GM19324 (cell line): Measurements from ENCODE around the gene POLR2J2.
"Not testable (repeated sequence)": the region's sequence is repeated elsewhere in the genome, so short reads cannot be mapped to it uniquely, and the experiment has no call there.

Source experiments
- ATAC-seq: cut with Tn5 transposase; IDR thresholded peaks from one replicate; pipeline ENCODE4 v1.9.1; 2021; ENCODE audit warnings: mild to moderate bottlenecking, moderate library complexity; ENCODE audit not compliant: unreplicated experiment, low FRiP score

Gene POLR2J2

DNA sequence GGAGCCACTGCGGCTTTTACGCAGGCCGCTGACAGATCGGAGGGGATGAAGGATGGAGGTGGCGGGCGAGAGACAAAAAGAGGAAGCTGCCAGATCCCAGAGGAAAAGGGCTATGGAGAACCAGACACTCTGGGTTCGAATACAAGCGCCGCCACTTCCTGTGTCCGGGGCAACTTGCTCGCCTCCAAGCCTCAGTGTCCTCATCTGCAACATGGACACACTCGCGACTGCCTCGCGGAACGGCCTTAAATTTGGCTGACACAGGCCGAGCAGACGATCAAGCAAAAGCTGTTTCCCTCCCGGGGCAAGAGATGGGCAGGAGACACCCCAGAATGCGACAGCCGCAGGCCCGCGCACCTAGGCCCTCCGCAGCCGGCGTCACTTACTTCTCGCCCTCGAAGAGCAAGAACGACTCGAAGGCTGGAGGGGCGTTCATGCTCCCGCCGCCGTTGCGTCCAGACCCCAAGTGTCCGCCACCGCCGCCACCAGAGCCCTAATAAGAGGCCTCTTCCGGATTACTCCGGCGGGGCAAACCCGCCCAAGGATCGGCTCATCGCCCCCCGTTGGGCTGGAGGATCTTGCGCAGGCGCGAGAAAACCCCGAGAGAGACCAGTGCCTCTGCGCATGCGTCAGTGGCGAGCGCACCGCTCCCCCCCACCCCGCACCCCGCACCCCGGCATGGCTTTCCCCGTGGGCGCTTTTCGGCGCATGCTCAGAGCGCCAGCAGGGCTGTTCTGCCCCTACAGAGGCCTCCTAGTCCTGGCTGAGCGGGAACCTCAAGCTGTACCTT lies at the start of gene POLR2J2:
Gene POLR2J2 (minus strand): TSS at position 498 of the 790 bp plus-strand sequence. CDS start 62 bp downstream, at position 436.
- ATAC-seq: peak; percentile 87

DNA sequence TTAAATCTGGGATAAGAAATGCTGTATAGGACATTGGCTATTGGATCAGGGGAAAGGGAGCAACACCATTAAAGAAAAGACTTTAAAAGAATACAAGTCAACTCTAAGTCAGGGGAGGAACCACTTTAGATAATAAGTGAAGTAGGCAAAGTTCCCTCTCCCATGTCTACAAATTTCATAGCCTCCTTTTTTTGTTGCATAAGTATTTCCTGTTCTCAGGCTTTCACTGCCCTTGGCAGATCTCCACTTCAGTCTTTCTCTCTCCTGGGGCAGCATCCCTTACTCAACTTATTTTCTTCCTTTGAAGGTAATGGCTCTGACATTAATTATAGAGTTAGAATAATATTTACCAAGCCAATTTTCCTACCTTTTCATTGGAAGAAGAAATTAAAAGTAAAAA lies 47.0 kb upstream of the POLR2J2 start:
- not testable (repeated sequence) for ATAC-seq

DNA sequence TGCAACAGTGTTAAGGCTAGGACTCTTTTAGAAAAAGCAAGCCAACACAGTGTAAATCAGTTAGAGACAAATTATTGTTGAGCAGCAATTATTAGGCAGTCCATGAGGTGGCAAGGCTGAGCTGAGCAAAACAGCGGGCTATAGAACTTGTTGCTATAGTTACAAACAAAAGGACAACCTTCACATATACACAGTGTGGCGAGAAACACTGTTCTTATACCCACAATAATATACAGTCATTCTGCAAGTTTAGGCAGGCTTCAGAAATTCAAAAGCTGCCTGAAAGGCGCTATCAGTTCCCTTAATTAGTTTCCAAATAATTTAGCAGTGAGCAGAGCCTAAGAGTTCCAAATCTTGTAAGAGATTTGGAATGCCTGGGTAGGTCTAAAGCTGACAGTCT lies 44.3 kb upstream of the POLR2J2 start:
- ATAC-seq: not testable (repeated sequence)

DNA sequence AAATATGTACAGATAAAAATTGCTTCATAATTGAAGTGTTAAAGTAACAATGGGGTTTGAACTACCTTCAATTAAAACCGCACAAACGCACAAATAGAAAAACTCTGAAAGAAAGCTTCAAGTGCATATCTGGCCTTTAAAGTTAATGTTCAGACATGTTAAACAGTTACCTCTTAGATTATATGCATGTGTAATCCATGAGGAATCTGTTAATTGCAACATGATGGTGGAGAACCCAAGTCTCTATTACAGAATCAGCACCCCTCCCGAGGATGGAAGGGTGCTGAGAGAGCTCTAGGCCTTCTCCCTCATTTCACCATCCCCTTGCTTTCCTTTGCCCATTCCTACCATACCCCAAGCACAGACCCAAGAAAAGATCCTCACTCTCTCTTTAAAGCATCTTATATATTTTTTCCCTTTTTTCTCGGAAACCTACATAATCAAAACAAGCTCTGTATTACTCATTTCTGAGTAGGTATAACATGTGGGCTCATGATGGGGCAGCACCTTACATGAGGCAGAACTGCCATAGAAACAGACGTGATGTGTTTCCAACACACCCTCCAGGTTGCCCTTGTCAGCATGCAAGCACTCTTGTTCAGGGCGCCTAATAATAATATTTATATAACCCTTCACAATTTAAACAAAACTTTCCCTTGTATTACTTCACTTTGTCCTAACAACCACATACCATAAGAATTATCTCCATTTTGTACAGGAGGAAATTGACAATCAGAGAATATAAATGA lies 43.5 kb upstream of the POLR2J2 start:
- not testable (repeated sequence) for ATAC-seq

DNA sequence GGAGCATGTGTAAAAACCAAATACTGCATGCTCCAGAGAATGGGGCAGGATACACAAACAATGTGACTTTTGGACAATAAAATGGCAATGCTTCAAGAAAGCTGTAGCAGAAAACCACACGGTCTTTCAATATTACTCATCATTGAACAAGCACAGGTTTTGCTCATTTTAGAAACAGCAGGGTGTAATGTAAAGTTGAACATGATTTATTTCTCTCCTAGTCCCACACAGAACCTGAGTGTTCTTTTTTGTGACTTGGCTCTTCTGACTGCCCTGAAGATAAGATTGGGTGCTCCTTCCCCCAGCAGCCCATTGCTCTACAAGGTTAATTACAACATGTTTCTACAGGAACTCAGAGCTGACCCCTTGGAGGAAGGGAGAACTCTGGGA lies 42.2 kb upstream of the POLR2J2 start:
- peak; percentile 71 for ATAC-seq

DNA sequence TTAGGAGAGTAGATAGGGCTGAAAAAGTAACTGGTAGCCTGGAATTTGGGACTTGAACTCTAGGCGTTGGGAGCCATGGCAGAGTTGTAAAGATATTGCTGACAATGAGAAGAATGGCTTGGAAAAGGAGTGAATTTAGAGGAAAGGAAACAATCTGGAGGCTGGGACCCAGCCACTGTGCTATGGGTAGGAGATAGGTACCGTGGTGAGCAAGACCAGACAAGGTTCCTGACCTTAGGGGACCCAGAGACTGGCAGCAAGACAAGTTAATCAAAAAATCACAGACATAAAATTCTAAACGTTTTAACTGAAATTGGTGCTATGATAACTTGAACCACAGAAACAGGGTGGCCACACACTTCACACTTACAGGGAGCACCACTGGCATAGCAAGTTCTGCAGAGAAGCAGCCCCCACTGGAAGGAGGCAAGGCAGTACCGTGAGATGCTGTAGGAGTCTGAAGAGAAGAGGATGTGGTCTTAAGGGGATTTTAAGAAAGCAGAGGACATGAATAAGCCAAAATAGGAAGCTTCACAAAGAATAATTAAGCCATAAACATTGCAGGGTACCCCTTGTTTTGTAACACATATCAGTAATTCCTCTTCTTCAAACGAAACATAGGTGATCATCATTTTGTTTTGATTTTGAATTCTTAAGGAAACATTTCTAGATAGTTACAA lies 41.7 kb upstream of the POLR2J2 start:
- ATAC-seq: peak; percentile 75

DNA sequence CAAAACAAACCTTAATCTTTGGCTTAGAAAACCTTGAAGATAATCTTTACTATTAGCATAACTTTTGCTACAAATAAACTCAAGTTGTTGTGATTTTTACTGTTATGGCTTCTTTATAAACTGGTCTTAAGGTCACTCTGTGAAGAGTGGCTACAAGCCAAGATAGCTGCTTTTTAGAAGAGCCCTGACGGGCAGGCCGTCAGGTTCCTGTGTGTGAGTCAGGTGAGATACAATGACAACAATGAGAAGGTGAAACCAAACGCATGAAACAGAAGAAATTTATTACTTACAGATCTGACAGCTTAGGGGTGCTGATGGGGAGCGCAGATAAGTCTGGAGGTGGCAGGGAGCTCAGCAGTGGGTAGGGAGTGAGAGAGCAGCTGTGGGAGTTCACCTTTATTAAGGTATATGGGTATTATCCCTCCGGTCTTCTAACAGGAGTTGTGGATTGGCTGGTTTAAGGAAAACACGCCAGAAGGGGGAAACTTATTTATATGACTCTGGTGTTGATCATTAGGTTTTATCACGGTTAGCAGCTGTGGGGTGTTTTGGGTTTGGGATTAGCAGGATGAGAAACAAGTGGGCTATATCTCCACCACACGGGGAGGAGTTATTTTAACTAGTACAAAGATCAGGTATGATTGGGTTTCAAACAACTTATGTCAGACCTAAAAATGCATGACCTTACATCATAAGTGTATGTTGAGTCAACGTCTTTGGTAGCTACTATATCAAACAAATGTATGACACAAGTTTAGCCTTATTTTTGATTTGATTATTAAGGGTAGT lies 27.7 kb upstream of the POLR2J2 start:
- not testable (repeated sequence) for ATAC-seq

DNA sequence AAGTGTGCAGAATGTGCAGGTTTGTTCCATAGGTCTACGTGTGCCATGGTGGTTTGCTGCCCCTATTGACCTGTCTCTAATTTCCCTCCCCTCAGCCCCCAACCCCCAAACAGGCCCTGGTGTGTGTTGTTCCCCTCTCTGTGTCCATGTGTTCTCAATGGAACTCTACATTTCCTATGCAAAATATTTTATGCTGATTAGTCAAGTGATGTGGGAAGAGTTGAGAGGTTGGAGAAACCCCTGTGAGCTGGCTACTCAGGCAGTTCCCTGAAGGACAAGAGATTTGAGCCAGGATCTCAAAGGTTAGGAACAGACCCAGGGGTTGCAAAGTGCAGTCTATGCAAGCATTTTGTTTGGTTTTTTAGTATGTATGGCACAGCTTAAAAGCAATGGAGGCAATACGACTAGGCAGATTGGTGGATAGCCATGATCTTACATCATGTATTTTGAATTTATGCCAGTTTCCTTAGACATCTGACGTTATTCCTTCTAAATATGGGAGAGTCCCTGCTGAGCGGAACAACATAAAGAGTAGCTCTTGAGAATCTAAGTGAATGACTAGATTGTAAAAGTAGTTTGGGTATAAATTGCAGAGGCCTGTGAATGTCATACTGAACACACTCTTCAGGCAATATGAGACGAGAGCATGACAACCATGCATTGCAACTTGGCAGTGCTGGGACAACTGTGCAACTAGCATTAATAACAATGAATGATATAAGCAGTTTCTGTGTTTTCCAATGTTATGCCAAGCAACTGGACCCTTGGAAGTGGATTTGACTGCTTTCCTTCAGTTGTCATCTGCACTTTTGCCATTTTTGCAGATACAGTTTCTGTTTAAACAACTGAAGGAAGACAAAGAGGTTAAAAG lies 26.4 kb upstream of the POLR2J2 start:
- ATAC-seq: not testable (repeated sequence)

DNA sequence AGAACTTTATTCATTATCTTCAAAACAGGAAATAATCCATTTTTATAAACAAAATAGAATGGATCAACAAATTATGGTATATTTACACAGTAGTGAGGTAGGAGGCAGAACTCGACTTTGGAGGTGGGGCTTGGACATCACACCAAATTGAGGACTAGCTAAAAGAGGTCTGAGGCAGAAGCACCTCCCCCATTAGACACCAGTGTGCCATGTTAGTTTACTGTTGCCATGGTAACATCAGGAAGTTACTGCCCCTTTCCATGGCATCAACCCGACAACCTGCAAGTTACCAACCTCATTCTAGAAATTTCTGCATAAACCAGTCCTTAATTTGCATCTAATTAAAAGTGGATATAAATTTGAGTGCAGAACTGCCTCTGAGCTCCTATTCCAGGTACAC lies 24.5 kb upstream of the POLR2J2 start:
- ATAC-seq: not testable (repeated sequence)

DNA sequence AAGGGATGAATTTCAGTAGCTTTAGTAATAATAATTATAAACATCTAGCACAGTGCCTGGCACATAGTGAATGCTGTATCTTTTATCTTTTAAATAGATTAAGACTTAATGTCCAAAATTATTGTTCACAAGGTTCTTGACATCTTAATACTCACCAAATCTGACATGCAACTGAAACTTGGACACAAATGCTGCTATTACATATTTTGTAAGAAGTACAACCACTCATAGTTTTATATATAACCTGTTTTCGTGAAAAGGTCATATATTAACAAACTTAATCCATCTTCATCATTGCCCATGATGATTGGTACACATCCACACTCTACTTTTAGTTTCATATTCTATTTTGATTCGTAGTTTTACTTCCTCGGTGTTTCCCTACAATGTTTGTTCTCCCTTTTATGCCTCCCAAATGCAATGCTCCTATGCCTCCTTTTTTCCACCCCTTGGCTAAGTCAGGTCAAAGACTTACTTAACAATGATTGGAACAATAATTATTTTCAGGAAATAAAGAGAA lies 23.6 kb upstream of the POLR2J2 start:
- ATAC-seq: peak; percentile 45

DNA sequence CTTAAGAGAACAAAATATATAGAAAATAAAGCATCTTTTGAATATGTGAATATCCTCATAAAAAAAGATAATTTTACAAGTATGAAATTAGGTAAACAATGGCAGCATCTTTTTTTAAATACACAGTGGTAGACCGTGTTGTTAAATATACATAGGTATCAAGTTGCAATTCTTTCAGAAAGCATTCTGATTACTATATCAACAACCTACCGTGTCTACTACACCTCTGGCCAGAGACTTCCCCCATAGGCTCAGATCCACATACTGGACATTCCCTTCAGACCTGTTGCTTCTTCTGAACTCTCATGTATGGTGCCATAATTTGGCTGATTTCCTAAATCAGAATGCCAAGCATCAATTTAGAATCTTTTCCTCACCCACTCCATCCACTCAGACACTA lies 22.5 kb upstream of the POLR2J2 start:
- ATAC-seq: not testable (repeated sequence)

DNA sequence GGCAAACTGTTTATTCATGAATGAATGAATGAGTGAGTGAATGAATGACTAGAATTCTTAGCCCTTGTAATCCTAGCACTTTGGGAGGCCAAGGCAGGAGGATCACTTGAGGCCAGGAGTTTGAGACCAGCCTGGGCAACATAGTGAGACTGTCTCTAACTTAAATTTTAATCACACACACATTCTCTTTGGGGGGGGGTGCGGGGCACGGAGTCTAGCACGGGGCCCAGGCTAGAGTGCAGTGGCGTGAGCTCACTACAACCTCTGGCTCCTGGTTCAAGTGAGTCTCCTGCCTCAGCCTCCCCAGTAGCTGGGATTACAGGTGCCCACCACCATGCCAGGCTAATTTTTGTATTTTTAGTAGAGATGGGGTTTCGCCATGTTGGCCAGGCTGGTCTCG lies 19.1 kb upstream of the POLR2J2 start:
- not testable (repeated sequence) for ATAC-seq

DNA sequence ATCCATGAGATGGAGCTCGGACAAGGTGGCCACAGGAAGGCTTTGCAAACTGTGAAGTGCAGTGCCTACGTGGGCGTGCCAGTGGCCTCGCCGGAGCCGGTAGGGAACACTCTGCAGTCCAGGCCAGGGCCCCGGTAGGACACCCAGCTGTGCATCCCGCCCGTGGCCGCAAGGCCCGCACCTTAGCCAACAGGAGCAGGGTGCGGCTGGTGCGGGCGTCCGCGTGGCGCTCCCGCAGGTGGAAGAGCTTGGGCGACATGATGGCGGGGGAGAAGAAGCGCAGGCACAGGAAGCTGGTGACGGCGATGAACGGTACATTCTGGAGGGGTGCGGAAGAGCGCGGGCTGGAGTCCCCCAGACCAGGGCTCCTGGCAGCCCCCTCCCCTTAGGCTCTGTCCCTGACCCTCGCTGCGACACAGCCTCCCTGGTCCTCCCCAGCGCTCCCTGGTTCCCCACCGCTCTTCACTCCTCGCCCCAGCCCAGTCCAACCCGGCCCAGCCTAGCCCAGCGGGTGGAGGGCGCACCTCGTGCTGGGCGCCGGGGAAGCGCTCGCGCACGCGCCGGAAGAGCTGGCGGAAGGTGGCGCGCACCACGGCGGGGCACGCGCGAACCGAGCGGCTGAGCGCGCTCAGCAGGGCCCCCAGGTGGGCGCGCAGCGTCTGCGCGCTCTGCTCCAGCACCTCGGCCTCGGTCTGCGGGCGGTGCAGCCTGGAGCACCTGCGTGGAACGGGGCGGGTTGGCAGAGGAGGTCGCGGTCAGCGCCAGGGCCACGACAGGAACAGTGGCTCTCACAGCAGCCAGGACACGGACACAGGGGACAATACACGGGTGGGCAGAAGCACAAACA lies 18.2 kb upstream of the POLR2J2 start:
- ATAC-seq: peak; percentile 66

DNA sequence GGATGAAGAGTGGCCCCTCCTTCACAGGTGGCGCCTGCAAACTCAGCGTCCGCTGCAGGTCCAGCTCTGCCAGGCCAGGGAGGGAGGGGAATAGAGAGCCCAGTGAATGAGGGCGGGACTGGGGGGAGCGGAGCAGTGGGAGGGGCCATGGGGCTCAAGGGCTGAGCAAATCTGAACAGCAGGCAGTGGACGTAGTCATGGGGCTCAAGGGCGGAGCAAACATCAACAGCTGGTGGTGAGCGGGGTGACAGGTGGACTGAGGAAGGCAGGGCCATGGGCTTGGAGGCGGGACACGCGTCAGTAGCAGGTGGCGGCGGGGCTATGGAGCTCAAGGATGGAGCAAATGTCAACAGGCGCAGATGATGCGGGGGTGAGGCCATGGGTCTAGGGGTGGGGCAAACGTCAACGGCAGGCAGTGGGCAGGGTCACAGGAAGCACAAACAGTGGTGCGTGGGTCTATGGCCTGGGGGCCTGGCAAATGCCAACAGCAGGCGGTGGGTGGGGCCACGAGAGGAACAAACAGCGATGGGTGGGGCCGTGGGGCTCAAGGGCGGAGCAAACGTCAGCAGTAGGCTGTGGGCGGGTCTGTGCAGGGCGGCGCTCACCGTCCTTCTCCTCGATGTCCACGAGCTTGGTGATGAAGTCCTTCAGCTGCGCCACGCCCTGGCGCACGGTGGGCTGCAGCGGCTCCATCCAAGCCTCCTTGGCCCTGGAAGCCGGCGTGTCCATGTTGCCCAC lies 17.0 kb upstream of the POLR2J2 start:
- ATAC-seq: not testable (repeated sequence)

DNA sequence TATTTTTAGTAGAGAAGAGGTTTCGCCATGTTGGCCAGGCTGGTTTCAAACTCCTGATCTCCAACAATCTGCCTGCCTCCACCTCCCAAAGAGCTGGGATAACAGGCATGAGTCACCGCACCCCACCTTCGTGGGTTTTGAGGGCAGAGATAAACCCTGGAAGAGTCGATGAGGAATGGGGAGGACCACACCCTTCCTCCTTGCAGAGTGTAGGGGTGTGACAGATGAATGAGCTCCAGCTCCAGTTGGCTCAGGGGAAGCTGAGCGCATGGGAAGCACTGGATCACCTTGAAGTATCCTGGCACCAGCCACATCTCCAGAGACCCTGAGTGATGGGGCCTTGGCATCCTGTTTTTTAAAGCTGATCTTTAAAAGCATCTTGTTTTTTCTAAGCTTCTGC lies 11.1 kb upstream of the POLR2J2 start:
- ATAC-seq: not testable (repeated sequence)

DNA sequence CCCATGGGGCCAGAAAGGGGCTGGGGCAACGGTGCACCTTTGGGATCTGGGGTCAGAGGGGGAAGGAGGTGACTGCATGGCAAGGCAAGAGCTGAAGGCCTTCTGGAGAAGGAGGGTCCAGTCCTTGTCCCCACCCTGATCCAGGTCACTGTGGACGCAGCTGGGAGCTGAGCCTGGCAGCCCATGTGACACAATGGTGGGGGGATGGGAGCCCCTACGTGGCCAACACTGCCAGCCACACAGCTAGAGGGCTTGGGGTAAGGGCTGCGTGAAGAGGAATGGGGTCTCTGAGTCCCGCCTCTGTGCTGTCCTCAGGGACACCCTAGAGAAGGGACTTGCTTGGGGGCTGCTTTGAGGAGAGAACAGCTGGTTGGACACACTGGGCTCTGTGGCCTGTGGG lies 9.3 kb upstream of the POLR2J2 start:
- ATAC-seq: not testable (repeated sequence)

DNA sequence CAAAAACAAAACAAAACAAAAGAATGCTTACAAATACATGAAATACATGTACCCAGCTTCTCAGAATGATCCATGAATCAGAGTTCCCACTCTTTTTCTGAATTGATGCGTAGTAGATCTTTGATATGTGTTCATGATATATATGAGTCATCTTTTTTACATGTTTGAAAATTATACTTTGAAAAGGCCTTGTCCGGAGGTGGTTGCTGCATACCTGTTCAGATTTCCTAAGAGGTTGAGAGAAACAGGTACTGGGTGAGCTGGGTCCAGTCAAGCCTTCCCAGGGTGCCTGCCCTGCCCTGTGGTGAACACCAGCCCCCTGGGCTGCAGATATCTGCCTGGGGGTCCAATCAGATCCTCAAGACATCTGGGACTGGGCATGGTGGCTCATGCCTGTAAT lies 4.1 kb upstream of the POLR2J2 start:
- ATAC-seq: not testable (repeated sequence)
